ENCODE results near the gene DPYD.

GRCh38 chr1:97824624-97825023 is 96.2 kb downstream of the DPYD start:
- TF ChIP-seq, protein P1, sequence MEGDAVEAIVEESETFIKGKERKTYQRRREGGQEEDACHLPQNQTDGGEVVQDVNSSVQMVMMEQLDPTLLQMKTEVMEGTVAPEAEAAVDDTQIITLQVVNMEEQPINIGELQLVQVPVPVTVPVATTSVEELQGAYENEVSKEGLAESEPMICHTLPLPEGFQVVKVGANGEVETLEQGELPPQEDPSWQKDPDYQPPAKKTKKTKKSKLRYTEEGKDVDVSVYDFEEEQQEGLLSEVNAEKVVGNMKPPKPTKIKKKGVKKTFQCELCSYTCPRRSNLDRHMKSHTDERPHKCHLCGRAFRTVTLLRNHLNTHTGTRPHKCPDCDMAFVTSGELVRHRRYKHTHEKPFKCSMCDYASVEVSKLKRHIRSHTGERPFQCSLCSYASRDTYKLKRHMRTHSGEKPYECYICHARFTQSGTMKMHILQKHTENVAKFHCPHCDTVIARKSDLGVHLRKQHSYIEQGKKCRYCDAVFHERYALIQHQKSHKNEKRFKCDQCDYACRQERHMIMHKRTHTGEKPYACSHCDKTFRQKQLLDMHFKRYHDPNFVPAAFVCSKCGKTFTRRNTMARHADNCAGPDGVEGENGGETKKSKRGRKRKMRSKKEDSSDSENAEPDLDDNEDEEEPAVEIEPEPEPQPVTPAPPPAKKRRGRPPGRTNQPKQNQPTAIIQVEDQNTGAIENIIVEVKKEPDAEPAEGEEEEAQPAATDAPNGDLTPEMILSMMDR (IDR thresholded peaks at IDR 0.05), result no peak
- no peak for TF ChIP-seq CREB1 (CRISPR knock-in tag; IDR thresholded peaks at IDR 0.05)
- no peak for TF ChIP-seq PREB (CRISPR knock-in tag; IDR thresholded peaks at IDR 0.05; ENCODE audit: borderline replicate concordance)
- TF ChIP-seq, protein P2, sequence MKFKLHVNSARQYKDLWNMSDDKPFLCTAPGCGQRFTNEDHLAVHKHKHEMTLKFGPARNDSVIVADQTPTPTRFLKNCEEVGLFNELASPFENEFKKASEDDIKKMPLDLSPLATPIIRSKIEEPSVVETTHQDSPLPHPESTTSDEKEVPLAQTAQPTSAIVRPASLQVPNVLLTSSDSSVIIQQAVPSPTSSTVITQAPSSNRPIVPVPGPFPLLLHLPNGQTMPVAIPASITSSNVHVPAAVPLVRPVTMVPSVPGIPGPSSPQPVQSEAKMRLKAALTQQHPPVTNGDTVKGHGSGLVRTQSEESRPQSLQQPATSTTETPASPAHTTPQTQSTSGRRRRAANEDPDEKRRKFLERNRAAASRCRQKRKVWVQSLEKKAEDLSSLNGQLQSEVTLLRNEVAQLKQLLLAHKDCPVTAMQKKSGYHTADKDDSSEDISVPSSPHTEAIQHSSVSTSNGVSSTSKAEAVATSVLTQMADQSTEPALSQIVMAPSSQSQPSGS (CRISPR knock-in tag; IDR thresholded peaks at IDR 0.05; ENCODE audit: borderline replicate concordance, low read depth), result no peak
- no peak for TF ChIP-seq SMAD4 (CRISPR knock-in tag; IDR thresholded peaks at IDR 0.05)
- no peak for TF ChIP-seq ETV6 (CRISPR knock-in tag; IDR thresholded peaks at IDR 0.05)
- TF ChIP-seq KAT7 (CRISPR knock-in tag; IDR thresholded peaks at IDR 0.05; ENCODE audit: borderline replicate concordance), result no peak
- no peak for TF ChIP-seq ATF1 (CRISPR knock-in tag; IDR thresholded peaks at IDR 0.05)
- TF ChIP-seq ATF3 (CRISPR knock-in tag; conservative IDR thresholded peaks at IDR 0.05), result no peak
- TF ChIP-seq ZSCAN18 (CRISPR knock-in tag; IDR thresholded peaks at IDR 0.05), result no peak

Data from WTC11 (cell line).